SK-N-MC (cell line): Measurements from ENCODE around the gene STKLD1.

Experiments used
- EZH2 ChIP-seq: fragments of 200-600 bp; sonication (generic); IDR thresholded peaks from one replicate; pipeline ENCODE4 v1.6.1; 2017; ENCODE audit warnings: antibody characterized with exemption
- POLR2AphosphoS5 ChIP-seq: IDR thresholded peaks from 2 replicates; pipeline ENCODE4 v1.6.1; 2012; ENCODE audit warnings: mild to moderate bottlenecking, low read depth, low read length, borderline replicate concordance

GRCh38 chr9:133372144-133372543 is 4.0 kb upstream of the STKLD1 start:
- no peak for TF ChIP-seq POLR2AphosphoS5
- no peak for TF ChIP-seq EZH2
